ENCODE measurements around the gene UBTD1.

Gene UBTD1

GRCh38 chr10:97587183-97587582 lies 88.5 kb downstream of the UBTD1 start:
- H3K4me3 ChIP-seq (ENCODE audit: low read length) = no peak overlapping the region
- TF ChIP-seq CTCF (conservative IDR thresholded peaks at IDR 0.05; ENCODE audit: low read depth, low read length) = no peak
- DNase-seq (ENCODE audit: low read depth) = no peak

- H3K4me3 ChIP-seq (ENCODE audit: low read length) = no peak within 1 kb of the TSS
- DNase-seq (ENCODE audit: low read depth) = no peak
- no peak for TF ChIP-seq CTCF (conservative IDR thresholded peaks at IDR 0.05; ENCODE audit: low read depth, low read length)
Measured at GRCh38 chr10:97589479-97589878, 90.8 kb downstream of the UBTD1 start, which contains the start of gene C10orf62. Gene C10orf62 (plus strand): TSS chr10:97589721. CDS start chr10:97589898, 177 bp downstream.

- TF ChIP-seq CTCF (conservative IDR thresholded peaks at IDR 0.05; ENCODE audit: low read depth, low read length) = no peak
- DNase-seq (ENCODE audit: low read depth) = no peak
- H3K4me3 ChIP-seq (ENCODE audit: low read length) = no peak overlapping the region
Measured at GRCh38 chr10:97590082-97590747, 91.5 kb downstream of the UBTD1 start.

- H3K4me3 ChIP-seq (ENCODE audit: low read length) = no peak overlapping the region
- no peak for DNase-seq (ENCODE audit: low read depth)
- no peak for TF ChIP-seq CTCF (conservative IDR thresholded peaks at IDR 0.05; ENCODE audit: low read depth, low read length)
Measured at GRCh38 chr10:97590748-97591495, 92.2 kb downstream of the UBTD1 start.

- DNase-seq (ENCODE audit: low read depth) = no peak
- TF ChIP-seq CTCF (conservative IDR thresholded peaks at IDR 0.05; ENCODE audit: low read depth, low read length) = no peak
- no peak overlapping the region for H3K4me3 ChIP-seq (ENCODE audit: low read length)
Measured at GRCh38 chr10:97593421-97593820, 94.7 kb downstream of the UBTD1 start.

- no peak overlapping the region for H3K4me3 ChIP-seq (ENCODE audit: low read length)
- no peak for TF ChIP-seq CTCF (conservative IDR thresholded peaks at IDR 0.05; ENCODE audit: low read depth, low read length)
- peak; percentile 42 for DNase-seq (ENCODE audit: low read depth)
Measured at GRCh38 chr10:97596101-97597082, 97.7 kb downstream of the UBTD1 start.

All from retinal pigment epithelial cell (primary cell).